ENCODE results near the gene JMJD1C.
A peak's percentile ranks its signal among the peaks of the same experiment; 100 is the strongest.

JMJD1C gene

GRCh38 chr10:63480237-63480636 is 14.5 kb upstream of the JMJD1C start:
- Histone ChIP-seq H3K4me1 (ENCODE audit: control insufficient read depth, insufficient read depth, low read length) (peaks cover 23% of the 10 kb centered on the region), H3K4me3 (ENCODE audit: low read depth, low read length) (no peak overlapping the region), H3K9me3 (ENCODE audit: control insufficient read depth, insufficient read depth, low read depth, low read length) (no peaks in the 10 kb centered on the region), H3K27ac (ENCODE audit: low read depth, low read length) (no peak overlapping the region), H3K27me3 (ENCODE audit: control insufficient read depth, insufficient read depth, low read length) (no peaks in the 10 kb centered on the region), H3K36me3 (ENCODE audit: control insufficient read depth, insufficient read depth, low read length) (no peaks in the 10 kb centered on the region), H3K9ac (ENCODE audit: low read length) (no peak overlapping the region)

GRCh38 chr10:63478564-63478963 is 12.8 kb upstream of the JMJD1C start:
- Histone ChIP-seq H3K4me1 (ENCODE audit: control insufficient read depth, insufficient read depth, low read length) (peaks cover 20% of the 10 kb centered on the region), H3K9me3 (ENCODE audit: control insufficient read depth, insufficient read depth, low read depth, low read length) (no peaks in the 10 kb centered on the region), H3K36me3 (ENCODE audit: control insufficient read depth, insufficient read depth, low read length) (no peaks in the 10 kb centered on the region), H3K27me3 (ENCODE audit: control insufficient read depth, insufficient read depth, low read length) (no peaks in the 10 kb centered on the region), H3K4me3 (ENCODE audit: low read depth, low read length) (no peak overlapping the region; the same call in 1 of the 2 replicates), H3K27ac (ENCODE audit: low read depth, low read length) (no peak overlapping the region), H3K9ac (ENCODE audit: low read length) (no peak overlapping the region)

GRCh38 chr10:63477927-63478326 is 12.2 kb upstream of the JMJD1C start:
- H3K4me3 ChIP-seq (ENCODE audit: low read depth, low read length): no peak overlapping the region
- H3K36me3 ChIP-seq (ENCODE audit: control insufficient read depth, insufficient read depth, low read length): no peaks in the 10 kb centered on the region
- H3K27ac ChIP-seq (ENCODE audit: low read depth, low read length): no peak overlapping the region
- H3K9ac ChIP-seq (ENCODE audit: low read length): no peak overlapping the region
- H3K27me3 ChIP-seq (ENCODE audit: control insufficient read depth, insufficient read depth, low read length): no peaks in the 10 kb centered on the region
- no peaks in the 10 kb centered on the region for H3K9me3 ChIP-seq (ENCODE audit: control insufficient read depth, insufficient read depth, low read depth, low read length)
- H3K4me1 ChIP-seq (ENCODE audit: control insufficient read depth, insufficient read depth, low read length): peaks cover 20% of the 10 kb centered on the region

GRCh38 chr10:63474488-63474887 is 8.7 kb upstream of the JMJD1C start:
- Histone ChIP-seq H3K4me1 (ENCODE audit: control insufficient read depth, insufficient read depth, low read length) (peaks cover 19% of the 10 kb centered on the region), H3K36me3 (ENCODE audit: control insufficient read depth, insufficient read depth, low read length) (no peaks in the 10 kb centered on the region), H3K9me3 (ENCODE audit: control insufficient read depth, insufficient read depth, low read depth, low read length) (no peaks in the 10 kb centered on the region), H3K4me3 (ENCODE audit: low read depth, low read length) (no peak overlapping the region), H3K9ac (ENCODE audit: low read length) (no peak overlapping the region), H3K27ac (ENCODE audit: low read depth, low read length) (no peak overlapping the region), H3K27me3 (ENCODE audit: control insufficient read depth, insufficient read depth, low read length) (no peaks in the 10 kb centered on the region)

- no peaks in the 10 kb centered on the region for H3K9me3 ChIP-seq (ENCODE audit: control insufficient read depth, insufficient read depth, low read depth, low read length)
- no peak overlapping the region for H3K27ac ChIP-seq (ENCODE audit: low read depth, low read length)
Measured at GRCh38 chr10:63470928-63471327, 5.2 kb upstream of the JMJD1C start.

GRCh38 chr10:63468947-63469346 is 3.2 kb upstream of the JMJD1C start:
- Histone ChIP-seq H3K4me3 (ENCODE audit: low read depth, low read length) (no peak overlapping the region), H3K9me3 (ENCODE audit: control insufficient read depth, insufficient read depth, low read depth, low read length) (no peaks in the 10 kb centered on the region), H3K36me3 (ENCODE audit: control insufficient read depth, insufficient read depth, low read length) (no peaks in the 10 kb centered on the region), H3K27me3 (ENCODE audit: control insufficient read depth, insufficient read depth, low read length) (no peaks in the 10 kb centered on the region), H3K4me1 (ENCODE audit: control insufficient read depth, insufficient read depth, low read length) (peaks cover 16% of the 10 kb centered on the region), H3K9ac (ENCODE audit: low read length) (no peak overlapping the region), H3K27ac (ENCODE audit: low read depth, low read length) (no peak overlapping the region)

More at GRCh38 chr10:63470928-63471327, 5.2 kb upstream of the JMJD1C start:
- no peak overlapping the region for H3K4me3 ChIP-seq (ENCODE audit: low read depth, low read length)
- H3K36me3 ChIP-seq (ENCODE audit: control insufficient read depth, insufficient read depth, low read length): no peaks in the 10 kb centered on the region
- H3K4me1 ChIP-seq (ENCODE audit: control insufficient read depth, insufficient read depth, low read length): peaks cover 18% of the 10 kb centered on the region; the same call in 1 of the 2 replicates
- H3K9ac ChIP-seq (ENCODE audit: low read length): no peak overlapping the region
- H3K27me3 ChIP-seq (ENCODE audit: control insufficient read depth, insufficient read depth, low read length): no peaks in the 10 kb centered on the region

- Histone ChIP-seq H3K9me3 (ENCODE audit: control insufficient read depth, insufficient read depth, low read depth, low read length) (no peaks in the 10 kb centered on the region), H3K27me3 (ENCODE audit: control insufficient read depth, insufficient read depth, low read length) (no peaks in the 10 kb centered on the region), H3K36me3 (ENCODE audit: control insufficient read depth, insufficient read depth, low read length) (no peaks in the 10 kb centered on the region), H3K4me3 (ENCODE audit: low read depth, low read length) (no peak overlapping the region), H3K27ac (ENCODE audit: low read depth, low read length) (no peak overlapping the region), H3K4me1 (ENCODE audit: control insufficient read depth, insufficient read depth, low read length) (peaks cover 21% of the 10 kb centered on the region), H3K9ac (ENCODE audit: low read length) (no peak overlapping the region)
Measured at GRCh38 chr10:63467841-63468240, 2.1 kb upstream of the JMJD1C start.

GRCh38 chr10:63466144-63466935 is 563 bp upstream of the JMJD1C start:
- Histone ChIP-seq H3K27ac (ENCODE audit: low read depth, low read length) (peak overlapping the region; percentile 94; the same call in 1 of the 2 replicates), H3K4me3 (ENCODE audit: low read depth, low read length) (peak overlapping the region; percentile 97), H3K36me3 (ENCODE audit: control insufficient read depth, insufficient read depth, low read length) (no peaks in the 10 kb centered on the region), H3K9me3 (ENCODE audit: control insufficient read depth, insufficient read depth, low read depth, low read length) (no peaks in the 10 kb centered on the region), H3K9ac (ENCODE audit: low read length) (peak overlapping the region; percentile 95), H3K4me1 (ENCODE audit: control insufficient read depth, insufficient read depth, low read length) (peaks cover 17% of the 10 kb centered on the region), H3K27me3 (ENCODE audit: control insufficient read depth, insufficient read depth, low read length) (no peaks in the 10 kb centered on the region)

GRCh38 chr10:63464402-63465292 is 1.1 kb downstream of the JMJD1C start:
- peaks cover 17% of the 10 kb centered on the region for H3K4me1 ChIP-seq (ENCODE audit: control insufficient read depth, insufficient read depth, low read length)
- H3K36me3 ChIP-seq (ENCODE audit: control insufficient read depth, insufficient read depth, low read length): no peaks in the 10 kb centered on the region
- peak overlapping the region; percentile 95 for H3K9ac ChIP-seq (ENCODE audit: low read length)
- no peaks in the 10 kb centered on the region for H3K9me3 ChIP-seq (ENCODE audit: control insufficient read depth, insufficient read depth, low read depth, low read length)
- H3K27ac ChIP-seq (ENCODE audit: low read depth, low read length): peak overlapping the region; percentile 94; the same call in 1 of the 2 replicates
- H3K4me3 ChIP-seq (ENCODE audit: low read depth, low read length): peak overlapping the region; percentile 97
- H3K27me3 ChIP-seq (ENCODE audit: control insufficient read depth, insufficient read depth, low read length): no peaks in the 10 kb centered on the region

- no peak overlapping the region for H3K27ac ChIP-seq (ENCODE audit: low read depth, low read length)
Measured at GRCh38 chr10:63462442-63462841, 3.3 kb downstream of the JMJD1C start.

GRCh38 chr10:63458177-63458576 is 7.6 kb downstream of the JMJD1C start:
- H3K9ac ChIP-seq (ENCODE audit: low read length): no peak overlapping the region
- H3K36me3 ChIP-seq (ENCODE audit: control insufficient read depth, insufficient read depth, low read length): peaks cover 4% of the 10 kb centered on the region; the same call in 1 of the 2 replicates
- no peak overlapping the region for H3K27ac ChIP-seq (ENCODE audit: low read depth, low read length)
- H3K4me1 ChIP-seq (ENCODE audit: control insufficient read depth, insufficient read depth, low read length): peaks cover 14% of the 10 kb centered on the region
- H3K4me3 ChIP-seq (ENCODE audit: low read depth, low read length): no peak overlapping the region
- H3K27me3 ChIP-seq (ENCODE audit: control insufficient read depth, insufficient read depth, low read length): no peaks in the 10 kb centered on the region
- H3K9me3 ChIP-seq (ENCODE audit: control insufficient read depth, insufficient read depth, low read depth, low read length): no peaks in the 10 kb centered on the region

More at GRCh38 chr10:63462442-63462841, 3.3 kb downstream of the JMJD1C start:
- Histone ChIP-seq H3K36me3 (ENCODE audit: control insufficient read depth, insufficient read depth, low read length) (no peaks in the 10 kb centered on the region), H3K4me3 (ENCODE audit: low read depth, low read length) (no peak overlapping the region), H3K4me1 (ENCODE audit: control insufficient read depth, insufficient read depth, low read length) (peaks cover 19% of the 10 kb centered on the region), H3K9me3 (ENCODE audit: control insufficient read depth, insufficient read depth, low read depth, low read length) (no peaks in the 10 kb centered on the region), H3K27me3 (ENCODE audit: control insufficient read depth, insufficient read depth, low read length) (no peaks in the 10 kb centered on the region), H3K9ac (ENCODE audit: low read length) (no peak overlapping the region)
